A549 (cell line): ENCODE measurements around the gene SGTA.

Source experiments
- TF ChIP-seq, protein P1 (sequence below): fragments of >200 bp; sonication (Bioruptor Twin); formaldehyde crosslinking; IDR thresholded peaks from 3 replicates; pipeline ENCODE4 v1.5.1; 2016
- TF ChIP-seq, protein P2 (sequence below): fragments of 450-650 bp; IDR thresholded peaks from 2 replicates; pipeline ENCODE4 v1.6.1; 2014; ENCODE audit warnings: antibody characterized with exemption

DNA sequence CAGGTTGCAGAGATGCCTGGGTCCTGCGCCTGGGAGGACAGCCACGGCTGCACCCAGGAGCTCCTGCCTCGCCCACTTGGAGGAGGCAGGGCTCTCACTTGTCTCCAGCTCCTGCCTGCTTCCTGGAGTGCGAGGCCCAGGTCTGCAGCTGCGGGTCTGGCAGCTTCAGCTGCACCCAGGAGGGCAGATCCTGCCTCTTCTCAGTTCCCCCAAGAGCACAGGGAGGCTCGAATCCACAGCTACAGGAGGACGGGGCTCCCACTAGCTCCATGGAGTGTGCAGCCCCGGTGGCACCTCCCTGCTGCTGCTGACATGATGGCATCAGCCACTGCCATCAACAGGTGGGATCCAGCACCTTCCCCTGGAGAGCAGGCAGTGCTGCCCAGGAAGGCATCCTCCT is 41.1 kb upstream of the SGTA start:
- TF ChIP-seq, protein P1, sequence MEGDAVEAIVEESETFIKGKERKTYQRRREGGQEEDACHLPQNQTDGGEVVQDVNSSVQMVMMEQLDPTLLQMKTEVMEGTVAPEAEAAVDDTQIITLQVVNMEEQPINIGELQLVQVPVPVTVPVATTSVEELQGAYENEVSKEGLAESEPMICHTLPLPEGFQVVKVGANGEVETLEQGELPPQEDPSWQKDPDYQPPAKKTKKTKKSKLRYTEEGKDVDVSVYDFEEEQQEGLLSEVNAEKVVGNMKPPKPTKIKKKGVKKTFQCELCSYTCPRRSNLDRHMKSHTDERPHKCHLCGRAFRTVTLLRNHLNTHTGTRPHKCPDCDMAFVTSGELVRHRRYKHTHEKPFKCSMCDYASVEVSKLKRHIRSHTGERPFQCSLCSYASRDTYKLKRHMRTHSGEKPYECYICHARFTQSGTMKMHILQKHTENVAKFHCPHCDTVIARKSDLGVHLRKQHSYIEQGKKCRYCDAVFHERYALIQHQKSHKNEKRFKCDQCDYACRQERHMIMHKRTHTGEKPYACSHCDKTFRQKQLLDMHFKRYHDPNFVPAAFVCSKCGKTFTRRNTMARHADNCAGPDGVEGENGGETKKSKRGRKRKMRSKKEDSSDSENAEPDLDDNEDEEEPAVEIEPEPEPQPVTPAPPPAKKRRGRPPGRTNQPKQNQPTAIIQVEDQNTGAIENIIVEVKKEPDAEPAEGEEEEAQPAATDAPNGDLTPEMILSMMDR = no peak
- TF ChIP-seq, protein P2, sequence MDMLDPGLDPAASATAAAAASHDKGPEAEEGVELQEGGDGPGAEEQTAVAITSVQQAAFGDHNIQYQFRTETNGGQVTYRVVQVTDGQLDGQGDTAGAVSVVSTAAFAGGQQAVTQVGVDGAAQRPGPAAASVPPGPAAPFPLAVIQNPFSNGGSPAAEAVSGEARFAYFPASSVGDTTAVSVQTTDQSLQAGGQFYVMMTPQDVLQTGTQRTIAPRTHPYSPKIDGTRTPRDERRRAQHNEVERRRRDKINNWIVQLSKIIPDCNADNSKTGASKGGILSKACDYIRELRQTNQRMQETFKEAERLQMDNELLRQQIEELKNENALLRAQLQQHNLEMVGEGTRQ = no peak
